ENCODE data around the gene DCK.

- TF ChIP-seq, protein P1, sequence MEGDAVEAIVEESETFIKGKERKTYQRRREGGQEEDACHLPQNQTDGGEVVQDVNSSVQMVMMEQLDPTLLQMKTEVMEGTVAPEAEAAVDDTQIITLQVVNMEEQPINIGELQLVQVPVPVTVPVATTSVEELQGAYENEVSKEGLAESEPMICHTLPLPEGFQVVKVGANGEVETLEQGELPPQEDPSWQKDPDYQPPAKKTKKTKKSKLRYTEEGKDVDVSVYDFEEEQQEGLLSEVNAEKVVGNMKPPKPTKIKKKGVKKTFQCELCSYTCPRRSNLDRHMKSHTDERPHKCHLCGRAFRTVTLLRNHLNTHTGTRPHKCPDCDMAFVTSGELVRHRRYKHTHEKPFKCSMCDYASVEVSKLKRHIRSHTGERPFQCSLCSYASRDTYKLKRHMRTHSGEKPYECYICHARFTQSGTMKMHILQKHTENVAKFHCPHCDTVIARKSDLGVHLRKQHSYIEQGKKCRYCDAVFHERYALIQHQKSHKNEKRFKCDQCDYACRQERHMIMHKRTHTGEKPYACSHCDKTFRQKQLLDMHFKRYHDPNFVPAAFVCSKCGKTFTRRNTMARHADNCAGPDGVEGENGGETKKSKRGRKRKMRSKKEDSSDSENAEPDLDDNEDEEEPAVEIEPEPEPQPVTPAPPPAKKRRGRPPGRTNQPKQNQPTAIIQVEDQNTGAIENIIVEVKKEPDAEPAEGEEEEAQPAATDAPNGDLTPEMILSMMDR (IDR thresholded peaks at IDR 0.05), result no peak
- no peak for TF ChIP-seq EZH2 (IDR thresholded peaks at IDR 0.05; ENCODE audit: borderline replicate concordance, insufficient read depth, low read depth, low read length, poor library complexity, severe bottlenecking)
Observed at GRCh38 chr4:70984106-70984505, 9.3 kb upstream of the DCK start.
